Measurements from ENCODE around the gene PIP5K1C. TPM values are rescaled to one million over a fixed set of nuclear protein-coding genes. Genes with fewer than 3 reads are reported as not detected.

The PIP5K1C gene
- polyA plus RNA-seq, 2 of the 4 experiments (the other 2 are of a cell fraction): 2.6 to 9.3 TPM

DNA sequence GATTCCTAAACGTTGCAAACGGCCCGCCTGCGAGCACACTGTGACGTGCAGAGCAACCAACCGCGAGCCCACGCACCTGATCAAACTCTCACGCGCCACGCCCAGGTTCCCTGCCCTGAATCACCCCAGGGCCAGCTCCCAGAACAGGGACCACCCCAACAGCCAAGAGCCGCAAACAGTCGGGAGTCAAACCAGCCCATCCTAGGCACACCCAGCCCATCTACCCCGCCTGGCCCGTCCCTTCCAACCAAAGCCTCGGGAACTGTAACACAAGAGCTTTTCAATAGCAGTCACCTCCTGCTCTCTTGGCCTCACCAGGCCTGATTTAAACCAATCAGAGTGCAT, 8.9 kb downstream of the PIP5K1C start:
- no peak for FAIRE-seq
- Histone ChIP-seq H3K4me1 (no peaks in the 10 kb centered on the region), H3K4me2 (no peak overlapping the region), H3K27ac (no peak overlapping the region), H3K4me3 (no peak overlapping the region), H3K9me3 (no peaks in the 10 kb centered on the region)
- no peak for ATAC-seq
- DNase-seq (ENCODE audit: low read depth in 1 of 2, low spot score in 1 of 2): no peak
- 79% methylated on average over 9 of the region's 16 CpGs for WGBS (ENCODE audit: missing lambda C conversion rate)
- TF ChIP-seq NPAS2 (CRISPR knock-in tag; IDR thresholded peaks at IDR 0.05; ENCODE audit: borderline replicate concordance) (no peak), MAX (IDR thresholded peaks at IDR 0.05) (no peak), PBX3 (IDR thresholded peaks at IDR 0.05) (no peak), JUN (IDR thresholded peaks at IDR 0.05) (no peak), CHD2 (IDR thresholded peaks at IDR 0.05; ENCODE audit: low read length, partially characterized antibody) (no peak), EP300 (IDR thresholded peaks at IDR 0.05) (no peak), FOSB (CRISPR knock-in tag; IDR thresholded peaks at IDR 0.05) (no peak), ESRRA (IDR thresholded peaks at IDR 0.05; ENCODE audit: borderline replicate concordance, low read length) (no peak), ZSCAN20 (CRISPR knock-in tag; IDR thresholded peaks at IDR 0.05) (no peak), FOSL2 (IDR thresholded peaks at IDR 0.05) (no peak), FOSL2 (CRISPR knock-in tag; IDR thresholded peaks at IDR 0.05) (no peak), RNF2 (IDR thresholded peaks at IDR 0.05; ENCODE audit: borderline replicate concordance, low read depth) (no peak), ELK1 (IDR thresholded peaks at IDR 0.05; ENCODE audit: low read depth, low read length) (no peak), KDM5A (IDR thresholded peaks at IDR 0.05) (no peak), NFE2L2 (conservative IDR thresholded peaks at IDR 0.05; ENCODE audit: low read length) (no peak), CEBPB (IDR thresholded peaks at IDR 0.05) (no peak), ATOH8 (CRISPR knock-in tag; IDR thresholded peaks at IDR 0.05; ENCODE audit: low read depth) (no peak), POLR2A (IDR thresholded peaks at IDR 0.05; ENCODE audit: low read length) (no peak), ZC3H11A (IDR thresholded peaks at IDR 0.05) (no peak), TFCP2L1 (CRISPR knock-in tag; IDR thresholded peaks at IDR 0.05) (no peak)
- TF ChIP-seq, protein P1, sequence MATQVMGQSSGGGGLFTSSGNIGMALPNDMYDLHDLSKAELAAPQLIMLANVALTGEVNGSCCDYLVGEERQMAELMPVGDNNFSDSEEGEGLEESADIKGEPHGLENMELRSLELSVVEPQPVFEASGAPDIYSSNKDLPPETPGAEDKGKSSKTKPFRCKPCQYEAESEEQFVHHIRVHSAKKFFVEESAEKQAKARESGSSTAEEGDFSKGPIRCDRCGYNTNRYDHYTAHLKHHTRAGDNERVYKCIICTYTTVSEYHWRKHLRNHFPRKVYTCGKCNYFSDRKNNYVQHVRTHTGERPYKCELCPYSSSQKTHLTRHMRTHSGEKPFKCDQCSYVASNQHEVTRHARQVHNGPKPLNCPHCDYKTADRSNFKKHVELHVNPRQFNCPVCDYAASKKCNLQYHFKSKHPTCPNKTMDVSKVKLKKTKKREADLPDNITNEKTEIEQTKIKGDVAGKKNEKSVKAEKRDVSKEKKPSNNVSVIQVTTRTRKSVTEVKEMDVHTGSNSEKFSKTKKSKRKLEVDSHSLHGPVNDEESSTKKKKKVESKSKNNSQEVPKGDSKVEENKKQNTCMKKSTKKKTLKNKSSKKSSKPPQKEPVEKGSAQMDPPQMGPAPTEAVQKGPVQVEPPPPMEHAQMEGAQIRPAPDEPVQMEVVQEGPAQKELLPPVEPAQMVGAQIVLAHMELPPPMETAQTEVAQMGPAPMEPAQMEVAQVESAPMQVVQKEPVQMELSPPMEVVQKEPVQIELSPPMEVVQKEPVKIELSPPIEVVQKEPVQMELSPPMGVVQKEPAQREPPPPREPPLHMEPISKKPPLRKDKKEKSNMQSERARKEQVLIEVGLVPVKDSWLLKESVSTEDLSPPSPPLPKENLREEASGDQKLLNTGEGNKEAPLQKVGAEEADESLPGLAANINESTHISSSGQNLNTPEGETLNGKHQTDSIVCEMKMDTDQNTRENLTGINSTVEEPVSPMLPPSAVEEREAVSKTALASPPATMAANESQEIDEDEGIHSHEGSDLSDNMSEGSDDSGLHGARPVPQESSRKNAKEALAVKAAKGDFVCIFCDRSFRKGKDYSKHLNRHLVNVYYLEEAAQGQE (IDR thresholded peaks at IDR 0.05): no peak
- ChIA-PET POLR2A (no interaction called here), CTCF (interaction anchor here (1.2 to 3.0 kb wide), 3 partner anchors 14 to 30 kb away, joined by 6 to 13 read pairs (median 7); no protein-coding TSS in a partner anchor)

Data from A549 (cell line).